ENCODE measurements around the gene RALBP1.
"Not testable (repeated sequence)": the region's sequence is repeated elsewhere in the genome, so short reads cannot be mapped to it uniquely, and the experiment has no call there.

RALBP1 gene

GRCh38 chr18:9474983-9475642 lies at the start of gene RALBP1:
Gene RALBP1, plus strand, starts transcription at chr18:9475513. Its CDS starts 37,533 bp downstream, at chr18:9513046.
- DNase-seq: peak; percentile 98

- no peak for DNase-seq
Measured at GRCh38 chr18:9426753-9427152, 48.6 kb upstream of the RALBP1 start.

GRCh38 chr18:9428301-9428706 lies 47.0 kb upstream of the RALBP1 start:
- no peak for DNase-seq

GRCh38 chr18:9428862-9429661 lies 46.3 kb upstream of the RALBP1 start:
- no peak for DNase-seq

- no peak for DNase-seq
Measured at GRCh38 chr18:9429662-9429993, 45.7 kb upstream of the RALBP1 start.

GRCh38 chr18:9430315-9430714 lies 45.0 kb upstream of the RALBP1 start:
- not testable (repeated sequence) for DNase-seq

- no peak for DNase-seq
Measured at GRCh38 chr18:9431296-9431695, 44.0 kb upstream of the RALBP1 start.

GRCh38 chr18:9433122-9433521 lies 42.2 kb upstream of the RALBP1 start:
- not testable (repeated sequence) for DNase-seq

- DNase-seq: no peak
Measured at GRCh38 chr18:9433671-9434121, 41.6 kb upstream of the RALBP1 start.

GRCh38 chr18:9434122-9434701 lies 41.1 kb upstream of the RALBP1 start:
- no peak for DNase-seq

GRCh38 chr18:9435041-9435440 lies 40.3 kb upstream of the RALBP1 start:
- DNase-seq: no peak

- no peak for DNase-seq
Measured at GRCh38 chr18:9436206-9436929, 38.9 kb upstream of the RALBP1 start.

- DNase-seq: no peak
Measured at GRCh38 chr18:9437021-9437437, 38.3 kb upstream of the RALBP1 start.

- DNase-seq: no peak
Measured at GRCh38 chr18:9437672-9438071, 37.6 kb upstream of the RALBP1 start.

GRCh38 chr18:9441061-9441460 lies 34.3 kb upstream of the RALBP1 start:
- DNase-seq: no peak

GRCh38 chr18:9444549-9444948 lies 30.8 kb upstream of the RALBP1 start:
- DNase-seq: no peak

- no peak for DNase-seq
Measured at GRCh38 chr18:9446839-9447238, 28.5 kb upstream of the RALBP1 start.

- no peak for DNase-seq
Measured at GRCh38 chr18:9447334-9447733, 28.0 kb upstream of the RALBP1 start.

- no peak for DNase-seq
Measured at GRCh38 chr18:9449600-9450414, 25.5 kb upstream of the RALBP1 start.

GRCh38 chr18:9450920-9451319 lies 24.4 kb upstream of the RALBP1 start:
- DNase-seq: not testable (repeated sequence)

- DNase-seq: no peak
Measured at GRCh38 chr18:9453283-9453682, 22.0 kb upstream of the RALBP1 start.

- DNase-seq: no peak
Measured at GRCh38 chr18:9454061-9454703, 21.1 kb upstream of the RALBP1 start.
